Measurements from ENCODE around the gene GPAT2. TPM values are rescaled to one million over a fixed set of nuclear protein-coding genes. Genes with fewer than 3 reads are reported as not detected.
"Not testable (repeated sequence)": the region's sequence is repeated elsewhere in the genome, so short reads cannot be mapped to it uniquely, and the experiment has no call there.

GPAT2 gene
- total and polyA plus RNA-seq, 11 donors = 1.7 to 20.2 (median 5.5) TPM

- WGBS, 4 donors = 33 to 60% (median 57%) methylated on average over 3 to 11 of the region's 12 CpGs
- H3K4me3 ChIP-seq; H3K27ac ChIP-seq; H3K27me3 ChIP-seq; intact Hi-C loops (cut with DNase I); H3K9me3 ChIP-seq; H3K36me3 ChIP-seq; H3K4me1 ChIP-seq: not testable (repeated sequence)
- ATAC-seq (peak; percentile 71 to 86 (median 82)), DNase-seq (peak in 3 of 5 donors; percentile 54 to 70 (median 66))
- peak; percentile 25 to 68 (median 58) for TF ChIP-seq CTCF (IDR thresholded peaks at IDR 0.05)
Measured at GRCh38 chr2:96063116-96063899, 28.6 kb upstream of the GPAT2 start.

GRCh38 chr2:96062483-96062882 lies 27.8 kb upstream of the GPAT2 start:
- H3K36me3 ChIP-seq; DNase-seq; H3K27me3 ChIP-seq; H3K4me1 ChIP-seq; H3K9me3 ChIP-seq; intact Hi-C loops (cut with DNase I); ATAC-seq; H3K27ac ChIP-seq; H3K4me3 ChIP-seq: not testable (repeated sequence)
- WGBS, 4 donors = 82 to 86% (median 84%) methylated on average over 3 of the region's 5 CpGs

GRCh38 chr2:96061901-96062300 lies 27.2 kb upstream of the GPAT2 start:
- H3K4me3 ChIP-seq; H3K4me1 ChIP-seq; DNase-seq; intact Hi-C loops (cut with DNase I); ATAC-seq; H3K36me3 ChIP-seq; H3K9me3 ChIP-seq; H3K27ac ChIP-seq; H3K27me3 ChIP-seq: not testable (repeated sequence)
- 89 to 97% (median 92%) methylated on average over 7 to 9 of the region's 9 CpGs for WGBS, 4 donors

GRCh38 chr2:96061197-96061817 lies 26.6 kb upstream of the GPAT2 start:
- H3K36me3 ChIP-seq; H3K4me1 ChIP-seq; H3K4me3 ChIP-seq; DNase-seq; H3K27me3 ChIP-seq; H3K9me3 ChIP-seq; ATAC-seq; H3K27ac ChIP-seq; intact Hi-C loops (cut with DNase I): not testable (repeated sequence)
- WGBS, 4 donors = 73 to 93% (median 89%) methylated on average over 4 to 8 of the region's 8 CpGs

GRCh38 chr2:96060325-96060724 lies 25.6 kb upstream of the GPAT2 start:
- intact Hi-C loops (cut with DNase I); DNase-seq; H3K27ac ChIP-seq; ATAC-seq; H3K4me1 ChIP-seq; H3K27me3 ChIP-seq; H3K4me3 ChIP-seq; H3K36me3 ChIP-seq; H3K9me3 ChIP-seq: not testable (repeated sequence)
- 71 to 79% (median 73%) methylated on average over 7 to 9 of the region's 10 CpGs for whole genome bisulfite sequencing, 4 donors

GRCh38 chr2:96059443-96059842 lies 24.7 kb upstream of the GPAT2 start:
- intact Hi-C loops (cut with DNase I); H3K27me3 ChIP-seq: not testable (repeated sequence)

GRCh38 chr2:96055830-96056229 lies 21.1 kb upstream of the GPAT2 start:
- H3K27me3 ChIP-seq; intact Hi-C loops (cut with DNase I); H3K9me3 ChIP-seq; H3K4me1 ChIP-seq; H3K36me3 ChIP-seq; H3K4me3 ChIP-seq; ATAC-seq; DNase-seq; H3K27ac ChIP-seq: not testable (repeated sequence)
- 66 to 80% (median 75%) methylated on average over 2 to 4 of the region's 6 CpGs; no CpG with 5 or more reads in 1 of the 4 donors for WGBS, 4 donors

More at GRCh38 chr2:96059443-96059842, 24.7 kb upstream of the GPAT2 start:
- H3K27ac ChIP-seq, H3K9me3 ChIP-seq, H3K36me3 ChIP-seq, H3K4me3 ChIP-seq, DNase-seq, H3K4me1 ChIP-seq, ATAC-seq: not testable (repeated sequence)
- 63 to 78% methylated on average over 5 of the region's 6 CpGs; no CpG with 5 or more reads in 2 of the 4 donors for WGBS, 4 donors

- 77 to 89% (median 89%) methylated on average over 6 of the region's 7 CpGs for WGBS, 4 donors
- H3K4me1 ChIP-seq; H3K4me3 ChIP-seq; ATAC-seq; H3K27ac ChIP-seq; DNase-seq; H3K9me3 ChIP-seq; intact Hi-C loops (cut with DNase I); H3K27me3 ChIP-seq; H3K36me3 ChIP-seq: not testable (repeated sequence)
Measured at GRCh38 chr2:96054537-96054936, 19.8 kb upstream of the GPAT2 start.

- intact Hi-C loops (cut with DNase I); H3K4me3 ChIP-seq; DNase-seq; H3K27me3 ChIP-seq; H3K36me3 ChIP-seq; H3K4me1 ChIP-seq; H3K9me3 ChIP-seq; ATAC-seq; H3K27ac ChIP-seq: not testable (repeated sequence)
- 87 to 96% (median 91%) methylated on average over 6 to 7 of the region's 7 CpGs for WGBS, 4 donors
Measured at GRCh38 chr2:96053385-96053784, 18.7 kb upstream of the GPAT2 start.

GRCh38 chr2:96052632-96053031 lies 17.9 kb upstream of the GPAT2 start:
- not testable (repeated sequence) for ATAC-seq

More at GRCh38 chr2:96052632-96053031, 17.9 kb upstream of the GPAT2 start:
- WGBS, 4 donors = 76 to 98% (median 86%) methylated on average over 1 to 2 of the region's 3 CpGs
- H3K4me3 ChIP-seq; intact Hi-C loops (cut with DNase I); H3K4me1 ChIP-seq; DNase-seq; H3K36me3 ChIP-seq; H3K27me3 ChIP-seq; H3K27ac ChIP-seq; H3K9me3 ChIP-seq: not testable (repeated sequence)

All from heart left ventricle (tissue), 16 donors.